ENCODE measurements around the gene VMO1.

GRCh38 chr17:4777969-4778760, 8.0 kb downstream of the VMO1 start:
- TF ChIP-seq POLR2AphosphoS5 (IDR thresholded peaks at IDR 0.05; ENCODE audit: low read depth, low read length) (no peak), TAF1 (IDR thresholded peaks at IDR 0.05; ENCODE audit: borderline replicate concordance, insufficient read depth, low read length) (no peak), FOXP2 (optimal IDR thresholded peaks at IDR 0.05; ENCODE audit: borderline replicate concordance, extremely low read depth, extremely low read length, insufficient read depth) (no peak), REST (IDR thresholded peaks at IDR 0.05; ENCODE audit: insufficient read depth in 1 of 2, low read depth in 2 of 2, low read length in 2 of 2) (no peak)
